GM18517 (cell line): ENCODE data around the gene SBF1.
"Not testable (repeated sequence)": the region's sequence is repeated elsewhere in the genome, so short reads cannot be mapped to it uniquely, and the experiment has no call there.

Experiments used
- ATAC-seq: cut with Tn5 transposase; IDR thresholded peaks from one replicate; pipeline ENCODE4 v1.9.1; 2021; ENCODE audit warnings: mild to moderate bottlenecking, moderate library complexity; ENCODE audit not compliant: unreplicated experiment

SBF1 gene

DNA sequence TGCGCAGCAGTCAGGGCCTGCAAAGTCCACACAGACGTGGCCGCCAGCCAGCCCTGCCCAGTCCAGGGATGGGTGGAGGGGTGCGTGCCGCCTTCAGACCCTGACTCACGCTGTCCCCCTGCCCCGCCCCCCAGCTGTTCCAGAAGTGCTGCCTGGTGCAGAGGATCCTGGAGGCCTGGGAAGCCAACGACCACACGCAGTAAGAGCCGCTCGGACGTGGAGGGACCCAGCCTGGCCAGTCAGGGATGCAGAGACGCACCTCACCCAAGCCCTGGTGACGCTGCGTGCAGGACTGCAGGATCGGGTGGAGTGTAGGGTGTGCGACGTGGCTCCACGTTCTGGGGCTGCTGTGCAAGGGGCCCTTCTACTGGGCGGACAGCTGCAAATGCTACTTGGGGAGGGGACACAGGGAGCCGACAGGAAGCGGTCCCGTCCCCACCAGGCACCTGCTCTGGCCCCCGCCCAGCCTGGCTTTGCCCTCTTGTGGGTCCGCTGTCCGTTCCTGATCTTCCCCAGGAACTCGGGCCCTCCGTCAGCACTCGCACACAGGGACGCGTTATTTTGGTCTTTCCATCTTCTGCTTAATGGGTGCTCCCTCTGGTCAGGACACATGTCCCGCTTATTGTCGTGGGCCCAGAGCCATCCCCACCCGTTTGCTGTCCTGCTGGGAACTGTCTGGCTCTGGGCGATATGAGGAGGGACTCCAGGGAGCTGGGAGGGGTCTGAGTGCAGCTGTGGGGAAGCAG lies 42.5 kb downstream of the SBF1 start:
- ATAC-seq = no peak

DNA sequence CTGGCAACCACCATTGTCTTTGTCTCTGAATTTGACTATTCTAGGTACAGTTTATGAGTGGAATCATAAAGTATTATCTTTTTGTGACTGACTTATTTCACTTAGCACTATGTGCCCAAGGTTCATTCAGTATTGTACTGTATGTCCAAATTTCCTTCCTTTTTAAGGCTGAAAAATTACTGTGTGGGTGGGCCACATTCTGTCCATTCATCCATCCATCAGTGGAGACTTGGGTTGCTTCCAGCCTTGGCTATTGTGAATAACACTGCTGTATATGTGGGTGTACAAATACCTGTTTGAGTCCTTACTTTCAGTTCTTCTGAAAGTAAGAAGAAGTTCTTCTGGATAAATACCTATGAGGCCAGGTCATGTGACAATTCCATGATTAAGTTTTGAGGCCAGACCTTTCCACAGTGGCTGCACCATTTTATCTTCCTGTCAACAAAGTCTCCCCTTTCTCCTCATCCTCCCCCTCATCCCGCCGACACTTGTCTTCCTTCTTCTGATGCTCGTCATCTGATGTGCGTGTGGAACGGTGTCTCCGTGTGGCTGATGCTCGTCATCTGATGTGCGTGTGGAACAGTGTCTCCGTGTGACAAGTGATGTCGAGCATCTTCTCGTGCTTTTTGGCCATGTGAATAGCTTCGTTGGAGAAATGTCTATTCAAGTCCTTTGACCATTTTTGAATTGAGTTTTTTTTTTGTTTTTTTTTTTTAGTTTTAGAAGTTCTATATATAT lies 49.5 kb downstream of the SBF1 start:
- ATAC-seq = no peak

DNA sequence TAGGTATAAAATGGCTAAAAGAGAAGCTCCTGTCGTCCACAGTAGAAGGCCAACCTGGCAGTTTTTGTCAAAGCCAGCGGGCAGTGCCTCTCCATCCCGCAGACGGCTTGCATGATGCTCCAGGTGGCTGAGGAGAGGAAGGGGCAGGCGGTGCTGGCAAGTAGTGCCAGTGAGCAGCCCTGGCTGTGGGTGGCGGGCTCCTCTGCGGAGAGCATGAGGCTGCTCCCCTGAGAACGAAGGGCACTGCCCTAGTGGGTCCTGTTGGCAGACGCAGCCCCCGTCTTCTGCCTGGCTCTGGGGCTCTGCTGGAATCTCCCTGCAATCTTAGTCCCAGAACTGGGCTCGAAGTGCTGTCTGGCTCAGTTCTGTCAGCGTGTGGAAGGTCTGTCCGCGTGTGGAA lies 50.9 kb downstream of the SBF1 start:
- ATAC-seq = no peak

DNA sequence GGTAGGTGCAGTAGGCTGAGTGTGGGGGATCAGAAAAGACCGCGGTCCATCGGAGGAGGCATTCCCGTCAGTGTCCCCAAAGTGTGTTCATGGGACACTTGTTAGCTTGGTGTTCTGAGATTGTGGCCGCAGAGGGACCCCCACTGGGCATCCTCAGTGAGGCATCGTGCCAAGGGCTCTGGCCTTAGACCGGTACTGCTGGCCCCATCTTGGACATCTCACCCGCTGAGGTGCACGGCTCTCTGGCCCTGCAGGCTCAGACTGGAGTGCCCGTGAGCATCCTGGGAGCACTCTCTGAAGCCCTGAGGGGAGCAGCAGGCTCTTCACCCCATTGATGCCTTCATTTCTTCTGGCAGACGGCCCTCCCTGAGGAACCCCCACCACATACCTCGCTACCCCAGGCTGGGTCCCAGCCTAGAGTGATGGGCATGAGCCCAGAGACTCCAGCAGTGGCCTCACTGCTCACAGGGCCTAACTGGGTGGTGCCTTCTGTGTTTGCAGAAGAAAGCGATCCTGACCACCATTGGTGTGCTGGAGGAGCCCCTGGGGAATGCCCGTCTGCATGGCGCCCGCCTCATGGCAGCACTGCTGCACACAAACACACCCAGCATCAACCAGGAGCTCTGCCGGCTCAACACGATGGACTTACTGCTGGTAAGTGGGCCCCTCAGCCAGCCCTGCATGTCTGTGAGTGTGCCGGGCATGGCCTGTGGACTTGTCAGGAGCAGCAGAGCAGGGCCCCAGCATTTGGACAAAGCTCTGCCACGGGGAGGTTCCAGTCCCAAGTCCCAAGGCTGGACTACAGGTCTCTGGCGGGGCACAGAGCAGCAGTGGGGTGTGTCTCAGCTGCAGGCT lies 51.6 kb downstream of the SBF1 start:
- no peak for ATAC-seq

DNA sequence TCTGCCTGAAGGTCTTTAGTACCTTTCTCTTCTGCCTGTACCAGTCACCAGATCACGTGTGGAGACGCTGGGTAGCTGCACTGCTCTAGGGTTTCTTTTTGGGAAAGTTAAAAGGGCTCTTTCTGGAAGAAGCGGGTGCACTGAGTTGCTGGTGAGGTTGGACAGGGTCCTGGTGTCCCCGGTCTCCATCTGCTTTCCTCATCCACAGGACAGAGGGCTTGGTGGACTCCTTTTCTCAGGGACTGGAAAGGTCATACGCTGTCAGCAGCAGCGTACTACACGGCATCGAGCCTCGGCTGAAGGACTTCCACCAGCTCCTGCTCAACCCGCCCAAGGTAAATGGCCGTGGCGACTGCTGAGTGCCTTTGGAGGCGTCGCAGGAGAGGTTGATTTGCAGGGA lies 52.8 kb downstream of the SBF1 start:
- ATAC-seq = no peak

DNA sequence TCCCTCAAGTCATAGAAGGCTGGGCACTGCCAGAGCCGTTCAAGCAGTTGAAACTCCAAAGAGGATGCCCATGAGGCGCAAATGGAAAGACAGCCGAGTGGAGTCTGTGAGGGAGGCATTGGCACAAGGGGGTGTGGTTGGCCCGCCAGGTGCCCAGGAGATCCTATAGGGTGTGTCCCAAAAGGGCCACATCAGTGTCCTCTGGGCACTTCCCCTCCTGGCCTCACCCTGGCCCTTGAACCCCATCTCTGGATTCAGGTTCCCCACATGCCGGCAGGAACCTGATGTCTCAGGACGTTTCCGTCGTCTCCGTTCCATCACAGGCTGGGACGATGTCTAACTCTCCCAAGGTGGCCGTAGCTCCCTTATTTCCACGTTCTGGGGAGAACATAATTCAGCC lies 54.3 kb downstream of the SBF1 start:
- ATAC-seq = no peak

DNA sequence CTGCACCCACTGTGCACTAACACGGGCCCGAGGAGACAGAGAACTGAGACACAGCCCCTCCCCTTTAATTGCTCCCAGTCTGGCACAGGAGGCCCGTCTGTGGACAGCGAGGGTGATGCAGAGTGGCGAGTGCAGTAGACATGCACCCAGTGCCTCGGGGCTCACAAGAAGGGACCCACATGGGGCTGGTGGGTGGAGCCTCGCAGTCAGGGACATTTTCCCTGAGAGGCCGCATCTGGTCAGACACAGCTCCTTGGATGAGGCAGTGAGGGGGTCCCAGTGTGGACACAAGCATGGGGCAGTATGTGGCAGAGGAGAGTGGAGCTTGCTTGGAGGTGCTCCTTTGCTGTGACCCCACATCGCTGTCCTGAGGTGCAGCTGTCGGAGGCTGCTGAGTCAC lies 54.8 kb downstream of the SBF1 start:
- ATAC-seq = no peak

DNA sequence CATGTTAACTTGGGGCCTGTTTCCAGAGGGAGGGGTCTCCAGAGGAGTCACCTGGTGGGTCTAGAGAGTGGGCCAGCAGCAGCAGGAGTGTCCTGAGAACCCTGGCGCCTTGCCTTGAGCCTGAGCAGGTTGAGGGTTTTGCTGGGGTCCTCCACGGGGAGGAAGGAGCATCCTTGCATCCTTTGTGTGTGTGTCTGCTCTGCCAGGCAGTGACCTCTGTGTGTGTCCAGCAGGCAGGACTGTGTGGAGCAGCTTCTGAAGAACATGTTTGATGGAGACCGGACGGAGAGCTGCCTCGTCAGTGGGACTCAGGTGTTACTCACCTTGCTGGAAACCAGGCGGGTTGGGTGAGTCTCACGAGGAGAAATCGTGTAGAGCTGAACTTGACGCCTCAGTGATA lies 55.7 kb downstream of the SBF1 start:
- ATAC-seq = no peak

DNA sequence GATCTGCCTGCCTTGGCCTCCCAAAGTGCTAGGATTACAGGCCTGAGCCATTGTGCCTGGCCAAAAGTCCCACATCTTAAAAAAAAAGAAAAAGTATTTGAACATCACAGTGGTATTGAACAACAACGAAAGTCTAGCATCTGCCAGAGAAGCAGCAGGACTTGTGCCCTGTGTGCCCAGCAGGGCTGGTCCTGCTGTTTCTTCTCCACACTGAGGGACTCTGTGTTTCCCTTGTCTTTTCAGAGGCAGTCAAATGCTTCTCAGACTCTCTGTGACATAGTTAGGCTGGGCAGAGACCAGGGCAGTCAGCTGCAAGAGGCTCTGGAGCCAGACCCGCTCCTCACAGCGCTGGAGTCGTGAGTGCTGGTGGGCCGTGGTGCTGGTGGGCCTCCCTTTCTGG lies 56.2 kb downstream of the SBF1 start:
- ATAC-seq = no peak

DNA sequence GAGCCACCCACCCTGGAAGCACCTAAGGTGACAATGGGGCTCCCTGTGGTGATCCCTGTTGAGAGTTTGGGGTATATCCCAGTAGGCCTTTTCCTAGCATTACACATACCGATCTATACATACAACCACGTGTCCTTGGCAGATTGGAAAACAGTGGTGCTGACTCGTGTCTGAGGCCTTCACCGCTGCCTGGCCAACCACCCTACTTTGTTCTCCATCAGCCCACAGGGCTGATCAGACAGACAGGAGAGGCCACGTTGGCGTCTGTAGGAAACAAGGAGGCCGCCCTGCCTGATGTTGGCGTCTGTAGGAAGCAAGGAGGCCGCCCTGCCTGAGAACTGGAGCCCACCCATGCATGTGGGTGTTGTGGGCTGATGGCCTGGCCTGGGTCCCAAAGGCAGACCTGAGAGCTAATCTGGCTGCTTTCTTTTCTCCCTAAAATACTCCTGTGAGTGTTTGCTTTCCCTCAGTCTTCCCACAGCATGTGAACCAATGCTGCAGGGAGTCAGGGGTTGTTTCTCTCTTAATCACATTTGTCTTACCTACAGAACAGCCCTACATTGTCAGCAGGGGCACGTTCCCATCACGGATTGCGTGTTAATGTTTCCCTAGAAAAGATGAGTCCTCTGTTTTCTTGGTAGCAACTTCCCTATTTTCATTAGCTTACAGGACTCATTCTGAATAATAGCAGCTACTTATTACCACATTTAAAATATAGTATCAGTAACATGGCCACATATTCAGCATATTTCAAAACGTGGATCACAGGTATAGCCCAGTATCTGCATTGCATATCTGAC lies 57.2 kb downstream of the SBF1 start:
- no peak for ATAC-seq

DNA sequence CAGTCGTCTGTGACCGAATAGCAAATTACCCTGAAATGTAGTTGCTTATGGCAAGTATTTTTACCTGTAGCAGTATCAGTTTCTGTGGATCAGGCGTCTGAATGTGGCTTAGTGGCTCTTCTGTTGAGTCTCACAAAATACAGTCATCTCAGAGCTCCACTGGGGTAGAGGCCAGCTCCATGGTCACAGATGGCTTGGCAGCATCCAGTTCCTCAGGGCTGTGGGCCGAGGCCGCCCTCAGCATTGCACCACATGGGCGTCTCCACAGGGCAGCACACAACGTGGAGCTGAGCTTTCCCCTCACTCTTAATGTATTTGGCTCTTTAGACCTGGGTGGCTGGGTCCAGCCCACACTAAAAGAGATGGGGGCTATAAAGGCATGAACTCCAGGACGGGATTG lies 57.8 kb downstream of the SBF1 start:
- no peak for ATAC-seq

DNA sequence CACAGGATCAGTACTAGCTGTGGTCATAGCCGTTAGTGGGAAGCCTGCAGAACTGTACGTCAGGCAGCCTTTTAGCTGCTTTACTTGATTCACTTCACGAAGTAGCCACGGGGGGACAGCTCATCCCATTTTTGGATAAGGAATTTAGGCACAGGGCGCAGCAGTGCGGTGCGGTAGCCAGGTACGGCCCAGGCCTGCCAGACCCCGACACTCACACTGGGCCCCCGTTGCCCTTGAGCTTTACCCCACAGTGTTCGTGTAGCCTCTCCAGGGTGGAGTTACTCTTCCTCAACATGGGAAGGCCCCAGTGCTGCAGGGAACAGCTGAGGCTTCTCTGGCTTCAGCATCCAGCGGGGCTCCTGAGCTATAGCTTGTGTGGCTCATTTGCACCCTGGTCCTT lies 59.4 kb downstream of the SBF1 start:
- ATAC-seq = no peak

DNA sequence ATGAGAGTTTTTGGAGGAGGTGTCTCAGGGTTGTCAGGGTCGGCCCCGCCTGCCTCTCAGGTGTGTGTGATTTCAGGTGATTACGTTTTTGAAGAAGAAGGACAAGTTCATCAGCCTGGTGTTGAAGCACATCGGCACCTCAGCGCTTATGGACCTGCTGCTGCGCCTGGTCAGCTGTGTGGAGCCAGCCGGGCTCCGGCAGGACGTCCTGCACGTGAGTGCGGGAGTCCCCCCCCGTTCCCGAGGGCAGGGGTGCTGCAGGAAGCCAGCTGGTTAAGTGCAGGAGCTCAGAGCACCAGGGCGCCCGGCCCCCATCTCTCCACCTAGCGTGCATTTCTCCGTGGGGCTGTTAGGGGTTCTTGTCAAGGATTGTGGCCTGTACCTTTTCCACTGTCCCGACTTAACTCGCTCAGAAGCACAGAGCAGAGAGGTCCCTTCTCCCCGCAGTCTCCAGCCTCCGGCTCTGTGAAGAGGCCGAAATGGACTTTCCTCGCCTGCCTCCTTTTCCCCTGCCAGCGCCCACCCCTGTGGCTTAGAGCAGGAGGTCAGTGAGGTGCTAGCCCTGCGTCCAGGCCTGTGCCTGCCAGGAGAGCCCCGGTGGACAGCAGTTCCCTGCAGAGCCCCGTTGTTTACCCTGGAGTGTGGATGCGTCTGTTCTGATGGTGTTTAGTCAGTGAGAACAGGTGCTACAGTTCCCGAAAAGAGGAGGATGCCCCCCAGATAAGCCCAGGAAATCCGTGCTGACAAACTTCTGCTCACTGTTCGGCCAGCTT lies 60.2 kb downstream of the SBF1 start:
- no peak for ATAC-seq

DNA sequence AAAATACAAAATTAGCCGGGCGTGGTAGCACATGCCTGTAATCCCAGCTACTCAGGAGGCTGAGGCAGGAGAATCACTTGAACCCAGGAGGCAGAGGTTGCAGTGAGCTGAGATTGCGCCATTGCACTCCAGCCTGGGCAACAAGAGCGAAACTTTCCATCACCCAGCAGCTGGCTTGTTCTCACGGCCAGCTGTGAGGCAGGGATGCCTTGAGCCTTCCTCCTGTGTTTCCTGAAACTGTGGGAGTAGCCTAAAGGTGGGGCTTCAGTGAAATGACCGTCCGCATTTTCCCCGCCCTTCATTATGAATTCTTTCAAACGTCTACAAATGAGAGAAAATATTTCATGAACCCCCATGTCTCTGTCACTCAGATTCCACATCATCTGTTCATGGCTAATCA lies 65.9 kb downstream of the SBF1 start:
- ATAC-seq = not testable (repeated sequence)

DNA sequence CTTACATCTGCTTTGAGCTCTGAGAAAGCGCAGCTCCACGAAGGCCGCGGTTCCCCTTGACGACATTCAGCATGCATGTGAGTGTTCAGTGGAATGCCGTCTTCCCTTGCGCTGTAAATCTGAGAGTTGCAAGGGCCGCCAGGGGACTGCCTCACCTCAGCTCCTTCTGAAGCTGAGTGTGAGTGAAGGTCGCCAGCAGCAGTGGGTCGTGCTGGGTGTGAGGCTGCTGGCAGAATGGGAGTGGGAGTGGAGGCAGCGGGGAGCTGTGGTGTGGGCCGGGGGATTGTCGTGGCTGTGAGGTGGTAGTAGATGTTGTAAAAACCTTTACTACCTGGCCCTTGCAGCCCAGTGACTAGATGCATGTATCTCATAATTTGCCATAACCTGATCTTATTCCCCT lies 66.5 kb downstream of the SBF1 start:
- no peak for ATAC-seq

DNA sequence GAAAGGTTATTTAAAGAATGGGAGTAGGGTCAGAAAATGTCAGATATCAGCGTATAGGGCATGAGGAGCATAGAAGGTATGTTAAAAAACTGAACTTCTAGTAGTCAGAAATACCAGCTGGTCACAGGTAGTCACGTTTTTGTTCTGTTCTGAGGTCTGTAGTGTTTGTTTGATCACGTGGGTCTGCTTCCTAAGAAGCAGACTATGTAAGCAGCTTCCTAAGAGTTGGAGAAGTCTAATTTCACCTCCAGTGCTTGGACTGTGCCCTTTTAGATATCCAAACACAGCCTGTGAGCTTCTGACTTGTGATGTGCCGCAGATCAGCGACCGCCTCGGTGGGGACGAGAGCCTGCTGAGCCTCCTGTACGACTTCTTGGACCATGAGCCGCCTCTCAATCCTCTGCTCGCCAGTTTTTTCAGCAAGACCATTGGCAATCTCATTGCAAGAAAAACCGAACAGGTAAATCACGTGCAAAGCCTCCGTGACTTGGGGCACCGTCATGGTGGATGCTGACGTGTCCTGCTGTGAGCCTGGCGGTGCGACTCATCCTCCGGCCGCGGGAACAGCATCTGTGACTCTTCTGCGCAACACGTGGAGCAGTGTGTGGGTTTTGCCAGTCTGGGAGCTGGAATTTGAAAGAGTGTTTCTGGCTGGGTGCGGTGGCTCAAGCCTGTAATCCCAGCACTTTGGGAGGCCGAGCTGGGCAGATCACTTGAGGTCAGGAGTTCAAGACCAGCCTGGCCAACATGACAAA lies 68.2 kb downstream of the SBF1 start:
- ATAC-seq = no peak

DNA sequence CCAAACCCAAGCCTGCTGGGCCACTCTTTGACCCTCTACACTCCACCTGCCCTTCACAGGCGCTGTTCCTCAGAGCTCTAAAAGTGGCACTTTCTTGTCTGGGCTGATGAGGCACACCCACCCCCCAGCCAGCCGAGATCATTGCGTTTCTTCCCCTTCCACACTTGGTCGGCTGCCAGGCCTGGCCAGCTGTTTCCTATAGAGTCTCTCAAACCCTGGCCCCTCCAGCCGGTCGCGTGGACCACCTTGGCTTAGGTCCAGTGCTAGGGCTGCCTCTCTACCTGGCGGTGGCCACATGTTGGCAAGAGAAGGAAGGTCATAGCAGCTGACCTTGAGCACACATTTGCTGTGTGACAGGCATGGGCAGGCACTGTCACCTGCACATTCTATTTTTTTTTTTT lies 71.1 kb downstream of the SBF1 start:
- no peak for ATAC-seq

DNA sequence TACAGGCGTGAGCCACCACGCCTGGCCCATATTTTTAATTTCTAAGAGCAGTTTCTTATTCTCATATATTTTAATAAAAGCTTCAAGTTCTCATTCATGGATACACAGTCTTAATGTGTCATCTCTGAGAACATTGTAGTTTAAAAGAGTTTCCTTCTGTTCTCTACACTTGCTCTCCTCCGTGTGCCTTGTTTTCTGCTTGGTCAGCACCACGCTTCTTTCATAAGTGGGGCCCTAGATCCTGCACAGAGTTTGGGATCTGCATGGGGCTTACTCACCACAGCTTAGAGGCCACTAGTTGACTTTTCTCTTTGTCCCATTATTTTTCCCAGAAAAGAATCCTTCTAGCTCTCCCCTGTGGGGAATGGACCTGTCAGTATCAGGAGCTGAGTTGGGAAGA lies 72.9 kb downstream of the SBF1 start:
- ATAC-seq = no peak

DNA sequence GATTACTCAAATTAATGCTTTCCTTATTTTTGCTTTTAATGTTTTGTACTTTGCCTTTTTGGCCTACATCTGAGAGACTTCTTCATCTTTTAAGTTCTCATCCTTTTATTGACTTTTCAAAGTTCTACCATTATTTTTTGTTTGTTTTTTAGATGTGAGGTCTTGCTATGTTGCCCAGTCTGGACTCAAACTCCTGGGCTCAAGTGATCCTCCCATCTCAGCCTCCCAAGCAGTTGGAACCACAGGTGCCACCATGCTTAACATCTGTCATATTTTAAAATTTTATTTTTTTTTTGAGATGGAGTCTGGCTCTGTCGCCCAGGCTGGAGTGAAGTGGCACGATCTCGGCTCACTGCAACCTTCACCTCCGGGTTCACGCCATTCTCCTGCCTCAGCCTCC lies 73.9 kb downstream of the SBF1 start:
- no peak for ATAC-seq
